HepG2 (cell line): ENCODE data around the gene PLCB1. TPM values are rescaled to one million over a fixed set of nuclear protein-coding genes. Genes with fewer than 3 reads are reported as not detected.

ENCODE experiments used
- MYPOP ChIP-seq: sonication (generic); formaldehyde crosslinking; IDR thresholded peaks from 2 replicates; pipeline ENCODE4 v1.8.1; 2023; ENCODE audit warnings: mild to moderate bottlenecking, moderate library complexity, missing genetic modification reagents
- SALL2 ChIP-seq: sonication (generic); formaldehyde crosslinking; IDR thresholded peaks from 2 replicates; pipeline ENCODE4 v1.8.1; 2023; ENCODE audit warnings: mild to moderate bottlenecking, missing genetic modification reagents, inconsistent platforms
- YY1 ChIP-seq: IDR thresholded peaks from 2 replicates; pipeline ENCODE4 v1.6.1; 2011; ENCODE audit warnings: low read length, low read depth, moderate library complexity, mild to moderate bottlenecking; ENCODE audit not compliant: insufficient read depth, insufficient replicate concordance
- ZFP90 ChIP-seq: sonication (generic); formaldehyde crosslinking; IDR thresholded peaks from 2 replicates; pipeline ENCODE4 v1.8.0; 2022; ENCODE audit warnings: missing genetic modification reagents, mild to moderate bottlenecking, inconsistent platforms, borderline replicate concordance
- ZNF263 ChIP-seq: sonication (generic); formaldehyde crosslinking; IDR thresholded peaks from 2 replicates; pipeline ENCODE4 v1.4.0; 2020; ENCODE audit warnings: missing genetic modification reagents
- ZNF598 ChIP-seq: sonication (generic); formaldehyde crosslinking; IDR thresholded peaks from 2 replicates; pipeline ENCODE4 v1.5.1; 2020; ENCODE audit warnings: mild to moderate bottlenecking, missing genetic modification reagents, borderline replicate concordance
- ZNF792 ChIP-seq: IDR thresholded peaks from 2 replicates; pipeline ENCODE4 v1.6.1; 2016
- polyA plus RNA-seq, 8 experiments: library from polyadenylated mRNA; depleted of rRNA in 3 of 8; stranded (reverse) in 7 of 8; unstranded in 1 of 8; fragments of >200 nt; fragmentation: Illumina TruSeq in 4 of 8; extraction: Trizol in 4 of 8; gene quantifications; 2 replicates each; pipeline versions ENCODE4 v1.2.1 to v1.2.3, GENCODE V29; 2011 to 2016; ENCODE audit warnings: low read depth in 4 of 8, missing spikeins in 1 of 8, mixed read lengths in 1 of 8; ENCODE audit not compliant: insufficient read depth in 1 of 8
- total RNA-seq, 5 experiments: library from RNA; depleted of rRNA; stranded (reverse); fragments of >200 nt; fragmentation: Illumina TruSeq; extraction: Trizol; gene quantifications; 2 replicates each; pipeline ENCODE4 v1.2.3, GENCODE V29; 2016; ENCODE audit warnings: low read depth in 1 of 5
- TF ChIP-seq, protein P1 (sequence below): sonication (generic); formaldehyde crosslinking; IDR thresholded peaks from 2 replicates; pipeline ENCODE4; 2020; ENCODE audit warnings: missing genetic modification reagents, mild to moderate bottlenecking, borderline replicate concordance
- TF ChIP-seq, protein P2 (sequence below): IDR thresholded peaks from 2 replicates; pipeline ENCODE4 v1.6.1; 2016

Gene PLCB1
- total and polyA plus RNA-seq, 2 of the 13 experiments (the other 11 are each of a cell fraction or from before 2014, with no cell fraction given), result 42.4 to 55.9 TPM

- peak; percentile 92 for TF ChIP-seq ZNF263 (CRISPR knock-in tag)
- peak; percentile 35; the same call in 1 of the 2 replicates for TF ChIP-seq ZNF598 (CRISPR knock-in tag)
- TF ChIP-seq, protein P1, sequence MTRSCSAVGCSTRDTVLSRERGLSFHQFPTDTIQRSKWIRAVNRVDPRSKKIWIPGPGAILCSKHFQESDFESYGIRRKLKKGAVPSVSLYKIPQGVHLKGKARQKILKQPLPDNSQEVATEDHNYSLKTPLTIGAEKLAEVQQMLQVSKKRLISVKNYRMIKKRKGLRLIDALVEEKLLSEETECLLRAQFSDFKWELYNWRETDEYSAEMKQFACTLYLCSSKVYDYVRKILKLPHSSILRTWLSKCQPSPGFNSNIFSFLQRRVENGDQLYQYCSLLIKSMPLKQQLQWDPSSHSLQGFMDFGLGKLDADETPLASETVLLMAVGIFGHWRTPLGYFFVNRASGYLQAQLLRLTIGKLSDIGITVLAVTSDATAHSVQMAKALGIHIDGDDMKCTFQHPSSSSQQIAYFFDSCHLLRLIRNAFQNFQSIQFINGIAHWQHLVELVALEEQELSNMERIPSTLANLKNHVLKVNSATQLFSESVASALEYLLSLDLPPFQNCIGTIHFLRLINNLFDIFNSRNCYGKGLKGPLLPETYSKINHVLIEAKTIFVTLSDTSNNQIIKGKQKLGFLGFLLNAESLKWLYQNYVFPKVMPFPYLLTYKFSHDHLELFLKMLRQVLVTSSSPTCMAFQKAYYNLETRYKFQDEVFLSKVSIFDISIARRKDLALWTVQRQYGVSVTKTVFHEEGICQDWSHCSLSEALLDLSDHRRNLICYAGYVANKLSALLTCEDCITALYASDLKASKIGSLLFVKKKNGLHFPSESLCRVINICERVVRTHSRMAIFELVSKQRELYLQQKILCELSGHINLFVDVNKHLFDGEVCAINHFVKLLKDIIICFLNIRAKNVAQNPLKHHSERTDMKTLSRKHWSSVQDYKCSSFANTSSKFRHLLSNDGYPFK, result peak; percentile 35; the same call in 1 of the 2 replicates
- TF ChIP-seq ZNF792, result peak; percentile 32; the same call in 1 of the 2 replicates
- TF ChIP-seq MYPOP (CRISPR knock-in tag), result 0 out of 2 replicates have a peak, but pooled peaks have one; percentile 48
- peak; percentile 82 for TF ChIP-seq YY1
- TF ChIP-seq ZFP90 (CRISPR knock-in tag), result 0 out of 2 replicates have a peak, but pooled peaks have one; percentile 30
- TF ChIP-seq, protein P2, sequence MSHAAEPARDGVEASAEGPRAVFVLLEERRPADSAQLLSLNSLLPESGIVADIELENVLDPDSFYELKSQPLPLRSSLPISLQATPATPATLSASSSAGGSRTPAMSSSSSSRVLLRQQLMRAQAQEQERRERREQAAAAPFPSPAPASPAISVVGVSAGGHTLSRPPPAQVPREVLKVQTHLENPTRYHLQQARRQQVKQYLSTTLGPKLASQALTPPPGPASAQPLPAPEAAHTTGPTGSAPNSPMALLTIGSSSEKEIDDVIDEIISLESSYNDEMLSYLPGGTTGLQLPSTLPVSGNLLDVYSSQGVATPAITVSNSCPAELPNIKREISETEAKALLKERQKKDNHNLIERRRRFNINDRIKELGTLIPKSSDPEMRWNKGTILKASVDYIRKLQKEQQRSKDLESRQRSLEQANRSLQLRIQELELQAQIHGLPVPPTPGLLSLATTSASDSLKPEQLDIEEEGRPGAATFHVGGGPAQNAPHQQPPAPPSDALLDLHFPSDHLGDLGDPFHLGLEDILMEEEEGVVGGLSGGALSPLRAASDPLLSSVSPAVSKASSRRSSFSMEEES, result 0 out of 2 replicates have a peak, but pooled peaks have one; percentile 16
- 0 out of 2 replicates have a peak, but pooled peaks have one; percentile 39 for TF ChIP-seq SALL2 (CRISPR knock-in tag)
- TF ChIP-seq, all 625 proteins: peak for 78; not testable (repeated sequence) for 547
Measured at GRCh38 chr20:8114612-8115011, 17.5 kb upstream of the PLCB1 start (continued).
